ENCODE results near the gene ROR2. TPM values are rescaled to one million over a fixed set of nuclear protein-coding genes. Genes with fewer than 3 reads are reported as not detected.

Gene ROR2
- total RNA-seq, 2 donors from 2014 or later: 37.2 to 43.9 TPM

DNA sequence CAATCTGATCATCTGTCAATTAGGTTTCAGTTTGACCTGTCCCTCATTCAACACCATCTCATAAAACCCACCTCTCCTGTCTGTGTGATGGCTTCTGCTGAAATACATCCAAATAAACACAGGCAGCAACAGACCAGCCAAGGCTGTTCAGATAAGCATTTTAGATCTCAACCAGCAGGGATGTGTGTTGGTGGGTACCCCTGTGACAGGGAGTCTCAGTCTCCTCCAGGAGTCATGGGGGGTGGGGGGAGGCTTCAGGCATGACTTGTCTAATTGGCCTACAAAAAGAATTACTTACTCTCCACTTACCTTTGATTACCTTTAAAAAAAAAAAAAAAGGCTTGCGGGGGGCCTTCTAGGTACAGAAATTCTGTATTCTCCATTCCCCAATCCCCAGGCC, 65.9 kb downstream of the ROR2 start:
- Histone ChIP-seq H3K27ac (no peak overlapping the region), H3K4me3 (no peak overlapping the region), H3K4me1 (replicated peaks) (no peaks in the 10 kb centered on the region), H3K9me3 (no peaks in the 10 kb centered on the region), H3K27me3 (replicated peaks; ENCODE audit: insufficient read depth) (no peaks in the 10 kb centered on the region), H3K36me3 (no peaks in the 10 kb centered on the region)
- intact Hi-C loops (cut with DNase I): no loop called here
- TF ChIP-seq POLR2A (IDR thresholded peaks at IDR 0.05) (no peak), POLR2AphosphoS5 (IDR thresholded peaks at IDR 0.05) (no peak)
- TF ChIP-seq, protein P1, sequence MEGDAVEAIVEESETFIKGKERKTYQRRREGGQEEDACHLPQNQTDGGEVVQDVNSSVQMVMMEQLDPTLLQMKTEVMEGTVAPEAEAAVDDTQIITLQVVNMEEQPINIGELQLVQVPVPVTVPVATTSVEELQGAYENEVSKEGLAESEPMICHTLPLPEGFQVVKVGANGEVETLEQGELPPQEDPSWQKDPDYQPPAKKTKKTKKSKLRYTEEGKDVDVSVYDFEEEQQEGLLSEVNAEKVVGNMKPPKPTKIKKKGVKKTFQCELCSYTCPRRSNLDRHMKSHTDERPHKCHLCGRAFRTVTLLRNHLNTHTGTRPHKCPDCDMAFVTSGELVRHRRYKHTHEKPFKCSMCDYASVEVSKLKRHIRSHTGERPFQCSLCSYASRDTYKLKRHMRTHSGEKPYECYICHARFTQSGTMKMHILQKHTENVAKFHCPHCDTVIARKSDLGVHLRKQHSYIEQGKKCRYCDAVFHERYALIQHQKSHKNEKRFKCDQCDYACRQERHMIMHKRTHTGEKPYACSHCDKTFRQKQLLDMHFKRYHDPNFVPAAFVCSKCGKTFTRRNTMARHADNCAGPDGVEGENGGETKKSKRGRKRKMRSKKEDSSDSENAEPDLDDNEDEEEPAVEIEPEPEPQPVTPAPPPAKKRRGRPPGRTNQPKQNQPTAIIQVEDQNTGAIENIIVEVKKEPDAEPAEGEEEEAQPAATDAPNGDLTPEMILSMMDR (IDR thresholded peaks at IDR 0.05): no peak
- no peak for DNase-seq (ENCODE audit: low spot score)
- WGBS: 91% methylated on average over 1 of the region's 1 CpG

DNA sequence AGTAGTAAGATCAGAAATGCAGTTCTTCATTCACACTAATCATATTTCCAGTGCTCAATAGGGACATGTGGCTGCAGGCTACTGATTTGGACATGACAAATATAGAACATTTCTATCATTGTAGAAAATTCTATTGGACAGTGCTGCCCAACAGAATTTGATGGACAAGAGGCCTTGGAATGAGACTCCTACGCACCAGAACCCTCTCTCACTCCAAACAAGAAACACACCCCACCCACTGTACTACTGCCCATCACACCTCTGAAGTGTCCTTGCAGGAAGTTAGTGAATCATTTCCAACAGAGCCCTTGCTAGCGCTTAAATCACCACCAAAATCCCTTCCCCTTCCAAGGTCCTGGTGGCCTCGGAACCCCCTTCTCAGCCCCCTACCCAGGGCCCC, 66.5 kb downstream of the ROR2 start:
- Histone ChIP-seq H3K9me3 (no peaks in the 10 kb centered on the region), H3K36me3 (no peaks in the 10 kb centered on the region), H3K27me3 (replicated peaks; ENCODE audit: insufficient read depth) (no peaks in the 10 kb centered on the region), H3K4me3 (no peak overlapping the region), H3K4me1 (replicated peaks) (no peaks in the 10 kb centered on the region), H3K27ac (no peak overlapping the region)
- intact Hi-C loops (cut with DNase I): no loop called here
- no peak for TF ChIP-seq POLR2AphosphoS5 (IDR thresholded peaks at IDR 0.05)
- TF ChIP-seq, protein P1 (IDR thresholded peaks at IDR 0.05): no peak
- no peak for TF ChIP-seq POLR2A (IDR thresholded peaks at IDR 0.05)
- no peak for DNase-seq (ENCODE audit: low spot score)
- WGBS: 94% methylated on average over 3 of the region's 3 CpGs

DNA sequence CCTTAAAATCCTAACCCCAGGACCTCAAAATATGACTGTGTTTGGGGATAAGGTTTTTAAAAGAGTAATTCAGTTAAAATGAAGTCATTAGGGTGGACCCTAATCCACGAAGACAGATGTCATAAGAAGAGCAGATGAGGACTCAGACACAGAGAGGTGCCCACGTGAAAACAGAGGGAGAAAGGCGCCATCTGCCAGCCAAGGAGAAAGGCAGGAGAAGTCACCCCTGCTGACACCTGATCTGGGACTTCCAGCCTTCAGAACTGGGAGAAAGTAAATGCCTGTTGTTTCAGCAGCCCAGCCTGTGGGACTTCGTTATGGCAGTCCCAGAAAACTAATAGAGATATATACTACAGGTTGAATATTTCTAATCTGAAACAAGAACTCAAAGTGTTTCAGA, 67.4 kb downstream of the ROR2 start:
- Histone ChIP-seq H3K27me3 (replicated peaks; ENCODE audit: insufficient read depth) (no peaks in the 10 kb centered on the region), H3K4me1 (replicated peaks) (no peaks in the 10 kb centered on the region), H3K4me3 (no peak overlapping the region), H3K9me3 (no peaks in the 10 kb centered on the region), H3K36me3 (no peaks in the 10 kb centered on the region), H3K27ac (no peak overlapping the region)
- TF ChIP-seq, protein P1 (IDR thresholded peaks at IDR 0.05): no peak
- TF ChIP-seq POLR2AphosphoS5 (IDR thresholded peaks at IDR 0.05) (no peak), POLR2A (IDR thresholded peaks at IDR 0.05) (no peak)
- 91% methylated on average over 4 of the region's 4 CpGs for WGBS
- no peak for DNase-seq (ENCODE audit: low spot score)
- intact Hi-C loops (cut with DNase I): no loop called here

DNA sequence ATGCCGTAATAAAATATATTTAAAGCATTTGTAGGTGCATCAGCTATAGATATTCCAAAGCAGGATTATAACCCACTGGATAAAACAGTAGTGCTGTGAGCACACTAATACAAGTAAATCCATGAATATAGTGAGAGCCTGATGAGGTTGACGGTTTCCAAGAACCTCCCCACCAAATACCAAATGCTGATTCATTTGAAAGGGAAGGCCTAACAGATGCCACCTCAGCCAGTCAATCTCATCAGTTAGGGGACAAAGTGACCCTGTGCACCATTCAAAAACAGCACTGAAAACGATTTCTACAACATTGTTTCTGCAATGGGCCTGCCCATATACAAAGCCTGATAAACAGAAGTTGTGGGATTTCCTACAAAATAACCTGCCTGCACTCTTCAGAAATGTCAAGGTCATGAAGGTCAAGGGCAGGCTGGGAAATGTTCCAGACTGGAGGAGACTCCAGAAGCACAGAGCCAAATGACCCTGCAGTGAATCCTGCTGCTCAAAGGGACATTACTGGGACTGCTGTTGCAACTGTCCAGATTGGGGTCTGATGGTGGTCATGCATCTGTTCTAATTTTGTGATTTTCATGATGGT, 69.6 kb downstream of the ROR2 start:
- no peaks in the 10 kb centered on the region for H3K27me3 ChIP-seq (replicated peaks; ENCODE audit: insufficient read depth)
- 73% methylated on average over 3 of the region's 3 CpGs for WGBS
- H3K27ac ChIP-seq: no peak overlapping the region
- H3K4me3 ChIP-seq: no peak overlapping the region
- TF ChIP-seq, protein P1 (IDR thresholded peaks at IDR 0.05): no peak
- TF ChIP-seq POLR2AphosphoS5 (IDR thresholded peaks at IDR 0.05): no peak
- intact Hi-C loops (cut with DNase I): no loop called here
- no peaks in the 10 kb centered on the region for H3K36me3 ChIP-seq
- no peak for DNase-seq (ENCODE audit: low spot score)
- H3K4me1 ChIP-seq (replicated peaks): no peaks in the 10 kb centered on the region
- no peaks in the 10 kb centered on the region for H3K9me3 ChIP-seq

- intact Hi-C loops (cut with DNase I): no loop called here
- H3K27me3 ChIP-seq (replicated peaks; ENCODE audit: insufficient read depth): no peaks in the 10 kb centered on the region
- DNase-seq (ENCODE audit: low spot score): no peak
- no peaks in the 10 kb centered on the region for H3K9me3 ChIP-seq
- H3K27ac ChIP-seq: no peak overlapping the region
- H3K36me3 ChIP-seq: no peaks in the 10 kb centered on the region
- TF ChIP-seq, protein P1 (IDR thresholded peaks at IDR 0.05): no peak
- TF ChIP-seq POLR2A (IDR thresholded peaks at IDR 0.05) (no peak), POLR2AphosphoS5 (IDR thresholded peaks at IDR 0.05) (no peak)
- no peaks in the 10 kb centered on the region for H3K4me1 ChIP-seq (replicated peaks)
- 100% methylated on average over 1 of the region's 1 CpG for WGBS
- H3K4me3 ChIP-seq: no peak overlapping the region
Measured at GRCh38 chr9:91879231-91879630, 70.8 kb downstream of the ROR2 start.
